Panc1 (cell line): Measurements from ENCODE around the gene VOPP1. TPM values are rescaled to one million over a fixed set of nuclear protein-coding genes. Genes with fewer than 3 reads are reported as not detected.

Source experiments
- ATAC-seq: fragments of 200-7000 bp; cut with Tn5 transposase; 2 replicates; pipeline ENCODE4 v1.9.1; 2020; ENCODE audit warnings: mild to moderate bottlenecking, moderate library complexity
- BruUV-seq: library from RNA; stranded (reverse); fragments of 400-500 nt; replicated peaks from 2 replicates; lab custom pipeline; 2021; lab: Mats Ljungman, UMichigan
- CTCF ChIA-PET: fragments of 300-600 bp; sonication (Branson Sonifier 250); formaldehyde crosslinking; loops from one replicate; lab custom pipeline; 2022; ENCODE audit warnings: antibody characterized with exemption; lab: Charles Lee
- POLR2A ChIA-PET: fragments of 300-600 bp; sonication (Branson Sonifier 250); formaldehyde crosslinking; loops from one replicate; lab custom pipeline; 2022; ENCODE audit warnings: antibody characterized with exemption; lab: Charles Lee
- DNase-seq: peaks from one replicate; pipeline ENCODE4 v3.0.0-alpha.2; 2010; ENCODE audit warnings: low read depth, low spot score
- H3K27ac ChIP-seq: 2 replicates; pipeline ENCODE4 v1.5.1; 2011; ENCODE audit warnings: mild to moderate bottlenecking, low read length, inconsistent platforms
- H3K27me3 ChIP-seq: fragments of 200-500 bp; sonication (Bioruptor generic); 2 replicates; pipeline ENCODE4 v1.6.0; 2014; ENCODE audit warnings: low read length, inconsistent platforms; ENCODE audit not compliant: control insufficient read depth, insufficient read depth
- H3K36me3 ChIP-seq: fragments of 200-500 bp; sonication (Bioruptor generic); 2 replicates; pipeline ENCODE4 v1.5.1; 2014; ENCODE audit warnings: inconsistent platforms, mild to moderate bottlenecking, low read length, moderate library complexity; ENCODE audit not compliant: control insufficient read depth, insufficient read depth
- H3K4me1 ChIP-seq: 2 replicates; pipeline ENCODE4 v1.5.1; 2011; ENCODE audit warnings: inconsistent platforms, mild to moderate bottlenecking, low read length, moderate library complexity; ENCODE audit not compliant: control insufficient read depth, insufficient read depth
- H3K4me3 ChIP-seq, 2 experiments: 2 replicates each; pipeline ENCODE4 v1.5.1; 2011 to 2012; ENCODE audit warnings: low read depth in 2 of 2, low read length in 2 of 2, mild to moderate bottlenecking in 2 of 2, inconsistent platforms in 1 of 2, moderate library complexity in 1 of 2
- H3K9me3 ChIP-seq: fragments of 200-500 bp; sonication (Bioruptor generic); 2 replicates; pipeline ENCODE4 v1.5.1; 2014; ENCODE audit warnings: low read depth, mild to moderate bottlenecking, inconsistent platforms, low read length, moderate library complexity; ENCODE audit not compliant: control insufficient read depth, insufficient read depth
- CTCF ChIP-seq: fragments of 450-650 bp; IDR thresholded peaks from 2 replicates; pipeline ENCODE4 v1.5.1; 2017; ENCODE audit warnings: mild to moderate bottlenecking
- POLR2AphosphoS5 ChIP-seq: IDR thresholded peaks from 2 replicates; pipeline ENCODE4 v1.6.1; 2012; ENCODE audit warnings: mild to moderate bottlenecking, low read depth, low read length, moderate library complexity
- REST ChIP-seq, 2 experiments: IDR thresholded peaks; 2 replicates each; pipeline ENCODE4 v1.6.1; 2011 to 2012; ENCODE audit warnings: low read depth in 2 of 2, control low read depth in 1 of 2, low read length in 1 of 2, mild to moderate bottlenecking in 1 of 2, moderate library complexity in 1 of 2; ENCODE audit not compliant: insufficient read depth in 1 of 2
- SIN3A ChIP-seq: IDR thresholded peaks from 2 replicates; pipeline ENCODE4 v1.6.1; 2012; ENCODE audit warnings: low read depth, mild to moderate bottlenecking, low read length, moderate library complexity, borderline replicate concordance; ENCODE audit not compliant: insufficient read depth
- TCF7L2 ChIP-seq: IDR thresholded peaks from 2 replicates; pipeline ENCODE4 v1.6.1; 2011; ENCODE audit warnings: mild to moderate bottlenecking, low read depth, low read length, inconsistent platforms
- in situ Hi-C: cut with HindIII; loops from 2 replicates; pipeline ENCODE4 v1.10.0; 2016; ENCODE audit warnings: low sequenced_read_pairs, low pct_unique_long_range_greater_than_20kb
- intact Hi-C: fragments of 100-400 bp; cut with micrococcal nuclease; formaldehyde crosslinking; loops from one replicate; pipeline ENCODE4 v1.10.0; 2022; ENCODE audit not compliant: unreplicated experiment
- total RNA-seq: library from RNA; stranded (reverse); gene quantifications from one replicate; pipeline ENCODE4 v1.2.1, GENCODE V29; 2021; ENCODE audit not compliant: unreplicated experiment

The VOPP1 gene
- total RNA-seq, 1 experiment from 2014 or later, result 131 TPM

- DNase-seq (no peak), ATAC-seq (no peak)
- Histone ChIP-seq H3K27me3 (no peaks in the 10 kb centered on the region), H3K4me1 (peaks cover 42% of the 10 kb centered on the region), H3K36me3 (no peaks in the 10 kb centered on the region), H3K27ac (no peak overlapping the region), H3K9me3 (no peaks in the 10 kb centered on the region), H3K4me3 (no peak overlapping the region)
- intact Hi-C loops (no loop called here), in situ Hi-C loops (no loop called here)
- BruUV-seq, result no TSS peak
- CTCF ChIA-PET, result no interaction called here
- TF ChIP-seq TCF7L2 (no peak), CTCF (no peak), REST (IDR thresholded peaks at IDR 0.05; ENCODE audit: insufficient read depth in 1 of 2, low read depth in 2 of 2, low read length in 1 of 2) (no peak), SIN3A (no peak), POLR2AphosphoS5 (no peak)
- POLR2A ChIA-PET, result no interaction called here
These were observed 18.3 kb downstream of the VOPP1 start for GRCh38 chr7:55554038-55554437.

GRCh38 chr7:55553024-55553345 lies 19.3 kb downstream of the VOPP1 start:
- no peaks in the 10 kb centered on the region for H3K27me3 ChIP-seq
- peaks cover 51% of the 10 kb centered on the region for H3K4me1 ChIP-seq
- no peak overlapping the region for H3K27ac ChIP-seq
- H3K9me3 ChIP-seq, result no peaks in the 10 kb centered on the region
- no peaks in the 10 kb centered on the region for H3K36me3 ChIP-seq
- intact Hi-C loops (no loop called here), in situ Hi-C loops (no loop called here)
- DNase-seq, result no peak
- CTCF ChIA-PET, result interaction anchor here (0.6 to 1.2 kb wide), 2 partner anchors 12 to 283 kb away, joined by 3 to 4 read pairs; no protein-coding TSS in a partner anchor
- BruUV-seq, result no TSS peak
- no peak for TF ChIP-seq CTCF
- TF ChIP-seq SIN3A, result no peak
- no peak for TF ChIP-seq REST (IDR thresholded peaks at IDR 0.05; ENCODE audit: insufficient read depth in 1 of 2, low read depth in 2 of 2, low read length in 1 of 2)
- TF ChIP-seq TCF7L2, result no peak
- TF ChIP-seq POLR2AphosphoS5, result no peak
- POLR2A ChIA-PET, result interaction anchor here (0.7 kb wide), 1 partner anchor 13 kb away, joined by 4 read pairs; no protein-coding TSS in a partner anchor
- H3K4me3 ChIP-seq, result no peak overlapping the region
- no peak for ATAC-seq
